HCT116 (cell line): ENCODE measurements around the gene MACF1. TPM values are rescaled to one million over a fixed set of nuclear protein-coding genes. Genes with fewer than 3 reads are reported as not detected.

Source experiments
- ATAC-seq: fragments of 200-7000 bp; cut with Tn5 transposase; 2 replicates; pipeline ENCODE4 v1.9.1; 2020; ENCODE audit warnings: mild to moderate bottlenecking, moderate library complexity
- BruUV-seq: library from RNA; stranded (reverse); fragments of 400-500 nt; replicated peaks from 2 replicates; lab custom pipeline; 2021; lab: Mats Ljungman, UMichigan
- CTCF ChIA-PET: fragments of 300-600 bp; sonication (Branson Sonifier 250); formaldehyde crosslinking; loops from one replicate; lab custom pipeline; 2021; ENCODE audit warnings: antibody characterized with exemption; lab: Charles Lee
- POLR2A ChIA-PET: fragments of 300-600, 350-600 bp; sonication (Branson Sonifier 250); formaldehyde crosslinking; loops from one replicate; lab custom pipeline; 2021; ENCODE audit warnings: antibody characterized with exemption; lab: Charles Lee
- RAD21 ChIA-PET, 2 experiments: fragments of 300-600 bp; sonication (Branson Sonifier 250); formaldehyde crosslinking; loops; one replicate each; lab custom pipeline; 2023; ENCODE audit warnings: low total read pairs in 2 of 2; ENCODE audit not compliant: uncharacterized antibody in 2 of 2, unreplicated experiment in 2 of 2, low non-redundant PET in 1 of 2; lab: Charles Lee
- DNase-seq: peaks from one replicate; pipeline ENCODE4 v3.0.0-alpha.2; 2010; ENCODE audit warnings: low read depth, low spot score
- H2AFZ ChIP-seq: fragments of 200-600 bp; shearing (Covaris generic), sonication (generic); 2 replicates; pipeline ENCODE4 v1.6.1; 2017; ENCODE audit warnings: low read depth, mixed run types, mixed read lengths, antibody characterized with exemption, low read length; ENCODE audit not compliant: poor library complexity, severe bottlenecking
- H3K27ac ChIP-seq: 2 replicates; pipeline ENCODE4 v1.5.1; 2012; ENCODE audit warnings: low read depth, low read length
- H3K27me3 ChIP-seq: fragments of 200-600 bp; sonication (generic); 2 replicates; pipeline ENCODE4 v1.6.1; 2016; ENCODE audit warnings: mixed run types, low read length, mixed read lengths; ENCODE audit not compliant: insufficient read depth
- H3K36me3 ChIP-seq, 2 experiments: fragments of 200-500 bp in 1 of 2; fragments of 200-600 bp in 1 of 2; sonication (Bioruptor generic) in 1 of 2; sonication (generic) in 1 of 2; 2 replicates each; pipeline versions ENCODE4 v1.5.1 to v1.6.1; 2014 to 2016; ENCODE audit warnings: low read length in 2 of 2, inconsistent platforms in 1 of 2, mixed read lengths in 1 of 2, mixed run types in 1 of 2; ENCODE audit not compliant: insufficient read depth in 2 of 2, control insufficient read depth in 1 of 2
- H3K4me1 ChIP-seq, 2 experiments: fragments of 200-600 bp in 1 of 2; sonication (generic) in 1 of 2; 2 replicates each; pipeline versions ENCODE4 v1.5.1 to v1.6.1; 2012 to 2017; ENCODE audit warnings: low read length in 2 of 2, inconsistent platforms in 1 of 2, mild to moderate bottlenecking in 1 of 2, mixed read lengths in 1 of 2, mixed run types in 1 of 2, moderate library complexity in 1 of 2; ENCODE audit not compliant: insufficient read depth in 2 of 2, control insufficient read depth in 1 of 2
- H3K4me2 ChIP-seq: fragments of 200-600 bp; sonication (generic); 2 replicates; pipeline ENCODE4 v1.6.1; 2017; ENCODE audit warnings: mixed run types, low read length, mixed read lengths
- H3K4me3 ChIP-seq, 2 experiments: fragments of 200-600 bp in 1 of 2; sonication (generic) in 1 of 2; replicated peaks in 1 of 2; 2 replicates each; pipeline ENCODE4 v1.5.1; 2011 to 2016; ENCODE audit warnings: low read length in 2 of 2, control low read depth in 1 of 2, low read depth in 1 of 2, mild to moderate bottlenecking in 1 of 2, mixed read lengths in 1 of 2, mixed run types in 1 of 2
- H3K79me2 ChIP-seq: fragments of 200-600 bp; sonication (generic); 2 replicates; pipeline ENCODE4 v1.6.1; 2017; ENCODE audit warnings: mild to moderate bottlenecking, mixed run types, low read length, moderate library complexity, mixed read lengths; ENCODE audit not compliant: insufficient read depth
- H3K9ac ChIP-seq: fragments of 200-600 bp; sonication (generic); 2 replicates; pipeline ENCODE4 v1.6.1; 2016; ENCODE audit warnings: low read length, mixed read lengths
- H3K9me2 ChIP-seq: fragments of 200-600 bp; sonication (generic), shearing (Covaris generic); 2 replicates; pipeline ENCODE4 v1.6.1; 2017; ENCODE audit warnings: mixed run types, mild to moderate bottlenecking, moderate library complexity; ENCODE audit not compliant: insufficient read depth
- H3K9me3 ChIP-seq, 2 experiments: fragments of 200-500 bp in 1 of 2; fragments of 200-600 bp in 1 of 2; sonication (Bioruptor generic) in 1 of 2; sonication (generic) in 1 of 2; 2 replicates each; pipeline ENCODE4 v1.6.1; 2014 to 2017; ENCODE audit warnings: low read length in 2 of 2, mixed read lengths in 2 of 2, inconsistent platforms in 1 of 2, low read depth in 1 of 2, mild to moderate bottlenecking in 1 of 2, mixed run types in 1 of 2, moderate library complexity in 1 of 2; ENCODE audit not compliant: control insufficient read depth in 1 of 2, insufficient read depth in 1 of 2
- H4K20me1 ChIP-seq: fragments of 200-600 bp; sonication (generic), shearing (Covaris generic); 2 replicates; pipeline ENCODE4 v1.6.1; 2017; ENCODE audit warnings: mixed run types, mild to moderate bottlenecking, moderate library complexity; ENCODE audit not compliant: insufficient read depth
- ATF3 ChIP-seq: IDR thresholded peaks from 2 replicates; pipeline ENCODE4 v1.6.1; 2012
- CEBPB ChIP-seq: IDR thresholded peaks from 2 replicates; pipeline ENCODE4 v1.6.1; 2012; ENCODE audit warnings: low read depth
- CTCF ChIP-seq, 3 experiments: fragments of 200-600 bp in 1 of 3; sonication (generic) in 1 of 3; IDR thresholded peaks in 2 of 3; conservative IDR thresholded peaks in 1 of 3; 2 replicates each; pipeline ENCODE4 v1.5.1; 2012 to 2017; ENCODE audit warnings: low read depth in 2 of 3, low read length in 2 of 3, antibody characterized with exemption in 1 of 3, borderline replicate concordance in 1 of 3, control low read depth in 1 of 3, mild to moderate bottlenecking in 1 of 3, mixed read lengths in 1 of 3, mixed run types in 1 of 3, moderate library complexity in 1 of 3; ENCODE audit not compliant: insufficient read depth in 1 of 3
- EZH2 ChIP-seq: fragments of 200-600 bp; sonication (generic); IDR thresholded peaks from 2 replicates; pipeline ENCODE4 v1.6.1; 2017; ENCODE audit warnings: antibody characterized with exemption, mixed run types
- JUND ChIP-seq: IDR thresholded peaks from 2 replicates; pipeline ENCODE4 v1.6.1; 2012
- MAX ChIP-seq: IDR thresholded peaks from 2 replicates; pipeline ENCODE4 v1.6.1; 2012
- POLR2AphosphoS5 ChIP-seq: IDR thresholded peaks from 2 replicates; pipeline ENCODE4 v1.6.1; 2011; ENCODE audit warnings: mild to moderate bottlenecking, low read depth, low read length, moderate library complexity
- RAD21 ChIP-seq: IDR thresholded peaks from 2 replicates; pipeline ENCODE4 v1.6.1; 2012; ENCODE audit warnings: low read depth, mild to moderate bottlenecking
- REST ChIP-seq: IDR thresholded peaks from 2 replicates; pipeline ENCODE4 v1.6.1; 2012; ENCODE audit warnings: low read depth
- SIN3A ChIP-seq: IDR thresholded peaks from 2 replicates; pipeline ENCODE4 v1.6.1; 2012; ENCODE audit warnings: low read depth
- SRF ChIP-seq: IDR thresholded peaks from 2 replicates; pipeline ENCODE4 v1.6.1; 2012; ENCODE audit warnings: low read depth
- TCF7L2 ChIP-seq: IDR thresholded peaks from 2 replicates; pipeline ENCODE4 v1.7.0; 2011; ENCODE audit warnings: borderline replicate concordance, inconsistent platforms; ENCODE audit not compliant: insufficient read depth, insufficient read length; ENCODE audit errors: extremely low read depth
- YY1 ChIP-seq: IDR thresholded peaks from 2 replicates; pipeline ENCODE4 v1.6.1; 2011; ENCODE audit warnings: low read length, low read depth, moderate library complexity, mild to moderate bottlenecking; ENCODE audit not compliant: insufficient replicate concordance; ENCODE audit errors: extremely low read depth
- ZFX ChIP-seq: fragments of 450-650 bp; IDR thresholded peaks from 2 replicates; pipeline ENCODE4 v1.6.1; 2017
- intact Hi-C: fragments of 100-400 bp; cut with micrococcal nuclease; formaldehyde crosslinking; loops from 2 replicates; pipeline ENCODE4 v1.10.0; 2022
- total RNA-seq: library from RNA; stranded (reverse); gene quantifications from one replicate; pipeline ENCODE4 v1.2.1, GENCODE V29; 2021; ENCODE audit not compliant: unreplicated experiment

Gene MACF1
- total RNA-seq, 1 experiment from 2014 or later = 146 TPM

GRCh38 chr1:39409055-39409816 is 204.7 kb downstream of the MACF1 start:
- ChIA-PET POLR2A (interaction anchor here (3.0 kb wide), 1 partner anchor 10 kb away, joined by 21 read pairs; no protein-coding TSS in a partner anchor), CTCF (interaction anchor here (1.4 to 3.6 kb wide), 3 partner anchors 14 to 143 kb away, joined by 5 to 11 read pairs (median 11); no protein-coding TSS in a partner anchor), RAD21 (no interaction called here)
- Histone ChIP-seq H2AFZ (no peak overlapping the region), H3K9ac (peak overlapping the region; percentile 70), H3K79me2 (peaks cover 14% of the 10 kb centered on the region; the same call in 1 of the 2 replicates), H3K9me2 (no peaks in the 10 kb centered on the region), H3K4me2 (peak overlapping the region; percentile 76), H3K27me3 (no peaks in the 10 kb centered on the region), H3K9me3 (no peaks in the 10 kb centered on the region), H3K4me3 (peak overlapping the region; percentile 57 to 70), H4K20me1 (no peaks in the 10 kb centered on the region), H3K36me3 (no peaks in the 10 kb centered on the region; a peak in 1 of 4 replicates), H3K4me1 (peaks cover 48 to 62% of the 10 kb centered on the region in 2 experiments), H3K27ac (peak overlapping the region; percentile 67)
- no TSS peak for BruUV-seq
- TF ChIP-seq ZFX = peak; percentile 22; the same call in 1 of the 2 replicates
- no peak for TF ChIP-seq CTCF (IDR thresholded peaks at IDR 0.05 in 2 of 3, conservative IDR thresholded peaks at IDR 0.05 in 1 of 3; ENCODE audit: borderline replicate concordance in 1 of 3, insufficient read depth in 1 of 3, low read depth in 2 of 3, low read length in 2 of 3)
- TF ChIP-seq RAD21 = no peak
- TF ChIP-seq YY1 = no peak
- no peak; the same call in 1 of the 2 replicates for TF ChIP-seq POLR2AphosphoS5
- TF ChIP-seq CEBPB = no peak
- no peak for TF ChIP-seq REST
- no peak for TF ChIP-seq SRF
- TF ChIP-seq SIN3A = no peak
- TF ChIP-seq JUND = no peak
- TF ChIP-seq MAX = peak; percentile 41; the same call in 1 of the 2 replicates
- no peak for TF ChIP-seq EZH2
- TF ChIP-seq ATF3 = no peak
- TF ChIP-seq TCF7L2 = peak; percentile 10
- intact Hi-C loops = no loop called here
- no peak for DNase-seq
- ATAC-seq = peak; percentile 0; the same call in 1 of the 2 replicates
